ENCODE data around the gene MAU2.
"Not testable (repeated sequence)": the region's sequence is repeated elsewhere in the genome, so short reads cannot be mapped to it uniquely, and the experiment has no call there.

The MAU2 gene

GRCh38 chr19:19349365-19349764, 28.7 kb downstream of the MAU2 start:
- DNase-seq = no peak

DNA sequence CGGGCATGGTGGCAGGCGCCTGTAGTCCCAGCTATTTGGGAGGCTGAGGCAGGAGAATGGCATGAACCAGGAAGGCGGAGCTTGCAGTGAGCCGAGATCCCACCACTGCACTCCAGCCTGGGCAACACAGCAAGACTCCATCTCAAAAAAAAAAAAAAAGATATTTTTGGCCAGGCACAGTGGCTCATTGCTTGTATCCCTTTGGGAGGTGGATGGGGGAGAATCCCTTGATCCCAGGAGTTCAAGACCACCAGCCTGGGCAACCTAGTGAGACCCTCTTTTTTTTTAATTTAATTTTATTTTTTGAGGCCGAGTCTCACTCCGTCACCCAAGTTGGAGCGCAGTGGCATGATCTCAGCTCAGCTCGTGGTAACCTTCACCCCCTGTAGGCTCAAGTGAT, 30.1 kb downstream of the MAU2 start:
- DNase-seq = not testable (repeated sequence)

DNA sequence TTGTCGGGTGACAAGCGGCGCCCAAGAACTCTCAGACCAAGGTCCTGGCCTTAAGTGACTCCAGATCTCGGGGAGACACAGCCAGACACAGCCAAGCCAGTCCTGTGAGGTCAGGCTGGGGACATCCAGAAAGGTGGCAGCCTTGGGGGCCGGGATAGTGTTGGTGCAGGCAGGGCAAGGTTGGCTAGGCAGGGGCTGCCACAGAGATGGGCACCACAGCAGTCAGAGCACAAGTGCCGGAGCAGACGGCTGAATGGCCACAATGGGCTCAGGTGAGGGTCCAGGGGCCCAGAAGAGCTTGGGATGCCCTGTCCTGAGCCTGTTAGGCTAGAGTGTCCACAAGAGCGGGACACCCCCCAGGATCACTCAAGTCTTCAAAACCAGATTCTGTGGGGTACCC, 32.2 kb downstream of the MAU2 start:
- no peak for DNase-seq

GRCh38 chr19:19354007-19354406, 33.4 kb downstream of the MAU2 start:
- DNase-seq = no peak

DNA sequence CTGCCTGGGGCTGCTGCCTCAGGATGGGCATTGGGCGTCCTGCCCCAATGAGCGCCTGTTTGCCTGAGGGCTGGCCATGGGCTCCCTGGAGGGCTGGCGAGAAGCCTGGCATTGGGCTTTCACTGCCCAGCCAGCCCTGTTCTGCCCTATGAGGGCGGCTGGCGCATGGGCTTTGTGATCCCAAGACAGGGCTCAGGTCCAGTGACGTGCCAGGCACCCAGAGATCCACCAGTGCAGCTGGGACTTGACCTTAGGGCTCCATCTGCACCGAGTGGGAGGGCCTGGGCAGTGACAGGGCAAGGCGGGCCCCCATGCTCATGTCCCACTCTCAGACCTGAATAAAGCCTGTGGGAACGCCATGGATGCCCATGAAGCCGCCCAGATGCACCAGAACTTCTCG, 34.3 kb downstream of the MAU2 start:
- no peak for DNase-seq

GRCh38 chr19:19355606-19356139, 35.0 kb downstream of the MAU2 start:
- DNase-seq = no peak

DNA sequence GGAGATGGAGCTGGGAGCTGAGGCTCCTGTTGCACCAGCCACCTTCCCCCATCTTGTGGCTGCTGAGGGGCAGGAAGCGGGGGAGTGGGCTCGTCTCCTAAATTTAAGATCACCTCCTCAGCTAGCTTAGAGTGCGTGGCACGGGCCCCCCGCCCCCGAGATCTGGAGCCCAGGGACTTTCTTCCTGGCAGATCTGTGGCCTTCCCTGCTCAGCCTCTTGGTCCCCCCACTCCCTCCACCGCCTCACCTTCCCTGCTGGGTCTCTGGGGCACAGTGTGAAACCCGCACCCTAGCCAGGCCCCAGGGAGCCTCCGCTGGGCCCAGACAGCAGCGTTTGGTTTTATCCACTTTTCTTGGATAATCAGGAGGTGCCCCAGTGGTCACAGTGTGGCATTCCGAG, 35.9 kb downstream of the MAU2 start:
- DNase-seq = no peak

DNA sequence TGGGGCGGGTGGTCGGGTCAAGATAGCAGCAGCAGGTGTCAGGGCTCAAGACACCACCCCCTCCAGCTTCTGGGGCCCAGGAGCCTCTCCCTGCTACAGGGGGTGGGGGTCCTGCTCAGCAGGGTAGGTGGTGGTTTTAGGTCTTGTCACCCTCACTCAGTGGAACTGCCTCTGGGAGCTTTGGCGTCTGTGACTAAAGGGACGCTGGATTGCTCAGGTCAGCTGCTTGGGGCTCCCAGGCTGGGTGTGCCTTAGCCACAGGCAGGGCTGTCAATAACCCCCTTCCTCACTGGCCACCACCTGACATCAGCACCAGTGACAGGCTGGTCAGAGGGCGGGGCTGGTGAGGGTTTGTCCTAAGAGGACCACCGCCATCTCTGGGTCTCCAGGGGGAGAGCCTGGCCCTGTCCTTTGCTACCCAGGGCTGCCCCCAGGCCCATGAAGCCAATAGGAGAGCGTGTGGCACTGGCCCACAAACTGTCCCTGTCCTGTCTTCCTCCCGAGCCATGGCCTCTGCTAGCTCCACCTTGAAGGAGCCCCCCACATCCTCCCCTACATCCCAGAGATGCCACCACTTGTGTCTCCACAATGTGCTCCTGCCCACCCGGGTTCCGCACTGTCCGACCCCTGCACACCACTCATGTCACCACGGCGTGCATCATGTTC, 36.4 kb downstream of the MAU2 start:
- DNase-seq = no peak

GRCh38 chr19:19361075-19361594, 40.5 kb downstream of the MAU2 start:
- DNase-seq = peak; percentile 87

DNA sequence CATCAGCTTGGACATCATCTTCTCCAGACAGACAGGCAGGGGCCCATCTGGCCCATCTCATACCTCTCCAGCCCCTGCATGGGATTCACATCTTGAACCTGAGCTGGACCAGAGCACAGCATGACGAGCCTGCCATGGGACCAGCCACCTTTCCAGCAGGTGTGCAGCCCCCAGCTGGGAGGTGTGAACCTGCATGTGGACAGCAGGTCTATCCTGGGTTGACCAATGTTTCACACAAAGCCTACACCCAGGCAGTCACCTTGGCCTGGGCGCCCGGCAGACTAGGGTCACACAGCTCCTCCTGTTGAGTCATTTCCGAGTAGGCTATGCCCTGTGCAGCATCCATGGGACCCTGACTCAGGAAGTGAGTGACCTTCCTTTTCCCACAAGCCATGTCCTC, 41.4 kb downstream of the MAU2 start:
- no peak for DNase-seq

GRCh38 chr19:19366434-19367396, 46.1 kb downstream of the MAU2 start:
- DNase-seq = peak; percentile 80

GRCh38 chr19:19368087-19368486, 47.5 kb downstream of the MAU2 start:
- no peak for DNase-seq

DNA sequence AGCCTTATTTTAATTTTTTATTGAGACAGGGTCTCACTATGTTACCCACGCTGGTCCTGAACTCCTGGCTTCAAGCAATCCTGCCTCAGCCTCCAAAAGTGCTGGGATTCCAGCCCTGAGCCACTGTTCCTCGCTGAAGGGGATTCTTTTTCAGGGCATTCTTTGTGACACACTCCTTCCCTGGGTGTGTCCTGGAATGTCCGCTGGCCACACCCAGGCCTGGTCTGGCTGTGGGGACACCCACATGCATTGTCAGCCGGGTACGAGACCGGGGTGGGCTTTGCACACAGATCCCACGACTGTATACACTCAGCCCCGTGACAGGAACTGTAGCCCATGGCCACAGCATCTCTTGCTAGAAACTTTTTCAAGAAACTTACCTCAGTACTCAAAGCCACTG, 50.4 kb downstream of the MAU2 start:
- DNase-seq = no peak

DNA sequence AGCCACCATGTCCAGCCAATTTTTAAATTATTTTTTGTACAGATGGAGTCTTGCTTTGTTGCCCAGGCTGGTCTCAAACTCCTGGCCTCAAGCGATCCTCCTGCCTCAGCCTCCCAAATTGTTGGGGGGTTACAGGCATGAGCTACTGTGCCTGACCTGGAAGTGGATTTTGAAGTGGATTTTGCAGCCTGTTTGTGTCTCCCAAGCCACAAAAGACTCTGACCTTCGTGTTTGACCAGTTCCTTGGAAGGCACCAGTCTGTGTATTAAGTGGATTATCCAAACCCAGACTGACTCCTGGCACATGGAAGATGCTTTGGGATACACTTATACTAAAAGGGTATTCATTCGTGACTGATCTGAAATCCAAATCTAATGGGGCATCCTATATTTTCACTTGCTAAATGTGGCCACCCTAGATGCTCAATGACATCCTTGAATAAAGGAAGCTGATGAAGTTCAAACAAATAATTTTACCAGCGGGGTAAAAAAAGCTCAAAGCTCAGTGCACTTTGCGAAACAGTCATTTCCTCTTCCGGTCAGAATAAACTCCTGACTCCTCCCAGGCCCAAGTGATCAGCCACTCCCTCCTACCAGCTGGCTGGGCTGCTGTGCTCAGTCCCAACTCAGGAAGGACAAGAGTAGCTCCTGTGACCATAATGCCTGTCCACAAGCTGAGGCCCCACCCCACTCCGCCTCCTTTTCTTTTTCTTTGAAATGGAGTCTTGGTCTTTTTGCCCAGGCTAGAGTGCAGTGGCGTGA, 52.2 kb downstream of the MAU2 start:
- DNase-seq = peak; percentile 71

GRCh38 chr19:19379527-19379926, 58.9 kb downstream of the MAU2 start:
- DNase-seq = no peak

DNA sequence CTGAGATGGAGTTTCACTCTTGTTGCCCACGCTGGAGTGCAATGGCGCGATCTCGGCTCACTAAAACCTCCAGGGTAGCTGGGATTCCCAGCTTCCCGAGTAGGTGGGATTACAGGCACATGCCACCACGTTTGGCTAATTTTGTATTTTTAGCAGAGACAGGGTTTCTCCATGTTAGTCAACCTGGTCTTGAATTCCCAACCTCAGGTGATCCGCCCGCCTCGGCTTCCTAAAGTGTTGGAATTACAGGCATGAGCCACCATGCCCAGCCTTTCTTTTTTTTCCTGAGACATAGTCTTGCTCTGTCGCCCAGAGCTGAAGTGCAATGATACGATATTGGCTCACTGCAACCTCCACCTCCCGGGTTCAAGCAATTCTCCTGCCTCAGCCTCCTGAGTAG, 59.7 kb downstream of the MAU2 start:
- DNase-seq = not testable (repeated sequence)

DNA sequence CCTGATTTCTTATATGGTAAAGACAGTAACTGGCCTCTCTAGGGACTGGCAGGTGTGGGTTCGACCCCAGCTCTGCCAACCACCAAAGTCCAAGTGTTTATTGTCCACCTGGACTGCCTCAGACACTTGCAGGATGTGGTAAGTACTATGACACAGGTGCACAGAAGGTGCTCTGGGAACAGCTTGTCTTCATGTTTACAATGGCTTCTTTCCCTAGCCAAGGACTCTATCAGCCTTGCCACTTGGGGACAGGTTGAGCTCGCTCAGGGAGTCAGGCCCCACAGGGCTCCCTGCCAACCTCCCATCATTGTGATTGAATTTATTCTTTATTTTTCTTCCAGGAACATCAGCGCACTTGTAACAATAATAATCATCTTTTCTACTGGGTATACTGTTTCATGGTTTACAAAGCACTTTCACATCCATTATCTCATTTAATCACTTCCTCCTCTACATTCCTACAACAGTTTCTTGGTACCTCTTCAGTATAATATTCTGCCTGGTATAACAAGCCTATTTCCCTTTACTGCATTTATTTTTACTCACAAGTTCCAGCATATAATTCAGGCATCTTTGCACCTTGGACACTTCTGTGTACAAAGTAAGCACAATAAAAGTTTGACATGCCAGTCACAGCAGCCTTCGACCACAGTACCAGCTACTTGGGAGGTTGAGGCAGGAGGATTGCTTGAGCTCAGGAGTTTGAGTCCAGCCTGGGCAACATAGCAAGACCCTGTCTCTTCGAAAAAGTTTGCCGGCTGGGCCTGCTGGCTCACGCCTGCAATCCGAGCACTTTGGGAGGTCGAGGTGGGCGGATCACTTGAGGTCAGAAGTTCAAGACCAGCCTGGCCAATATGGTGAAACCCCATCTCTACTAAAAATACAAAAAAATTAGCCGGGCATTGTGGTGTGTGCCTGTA, 60.6 kb downstream of the MAU2 start:
- peak; percentile 33 for DNase-seq

DNA sequence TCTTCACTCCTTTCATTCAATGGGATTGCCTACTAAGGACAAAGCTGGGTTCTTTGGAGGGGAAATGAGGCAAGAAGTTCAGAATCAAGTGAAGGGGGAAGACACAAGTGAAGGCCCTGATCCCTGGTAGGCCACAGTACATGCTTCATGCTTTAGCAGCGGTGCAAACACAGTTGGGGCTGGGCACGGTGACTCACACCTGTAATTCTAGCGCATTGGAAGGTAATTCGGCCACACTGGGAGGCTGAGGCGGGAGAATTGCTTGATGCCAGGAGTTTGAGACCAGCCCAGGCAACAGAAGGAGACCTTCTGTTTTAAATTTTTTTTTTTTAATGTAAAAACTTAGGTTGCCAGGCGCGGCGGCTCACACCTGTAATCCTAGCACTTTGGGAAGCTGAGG, 61.5 kb downstream of the MAU2 start:
- DNase-seq = no peak

DNA sequence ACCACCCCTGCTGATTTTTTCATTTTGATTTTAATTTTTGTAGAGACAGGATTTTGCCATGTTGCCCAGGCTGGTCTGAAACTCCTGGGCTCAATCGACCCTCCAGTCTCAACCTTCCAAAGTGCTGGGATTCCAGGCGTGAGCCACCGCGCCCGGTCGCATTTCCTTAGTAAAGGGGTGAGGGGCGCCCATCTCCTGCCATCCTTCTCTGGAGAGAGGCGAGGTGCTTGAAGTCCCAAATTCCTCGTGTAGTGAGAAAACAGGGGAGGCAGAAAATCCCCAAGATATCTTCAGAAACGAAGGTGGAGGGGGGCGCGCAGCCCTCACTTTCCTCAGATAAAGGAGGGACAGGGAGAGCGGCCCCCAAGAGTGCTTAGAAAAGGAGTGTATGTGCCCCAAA, 63.9 kb downstream of the MAU2 start:
- no peak for DNase-seq

DNA sequence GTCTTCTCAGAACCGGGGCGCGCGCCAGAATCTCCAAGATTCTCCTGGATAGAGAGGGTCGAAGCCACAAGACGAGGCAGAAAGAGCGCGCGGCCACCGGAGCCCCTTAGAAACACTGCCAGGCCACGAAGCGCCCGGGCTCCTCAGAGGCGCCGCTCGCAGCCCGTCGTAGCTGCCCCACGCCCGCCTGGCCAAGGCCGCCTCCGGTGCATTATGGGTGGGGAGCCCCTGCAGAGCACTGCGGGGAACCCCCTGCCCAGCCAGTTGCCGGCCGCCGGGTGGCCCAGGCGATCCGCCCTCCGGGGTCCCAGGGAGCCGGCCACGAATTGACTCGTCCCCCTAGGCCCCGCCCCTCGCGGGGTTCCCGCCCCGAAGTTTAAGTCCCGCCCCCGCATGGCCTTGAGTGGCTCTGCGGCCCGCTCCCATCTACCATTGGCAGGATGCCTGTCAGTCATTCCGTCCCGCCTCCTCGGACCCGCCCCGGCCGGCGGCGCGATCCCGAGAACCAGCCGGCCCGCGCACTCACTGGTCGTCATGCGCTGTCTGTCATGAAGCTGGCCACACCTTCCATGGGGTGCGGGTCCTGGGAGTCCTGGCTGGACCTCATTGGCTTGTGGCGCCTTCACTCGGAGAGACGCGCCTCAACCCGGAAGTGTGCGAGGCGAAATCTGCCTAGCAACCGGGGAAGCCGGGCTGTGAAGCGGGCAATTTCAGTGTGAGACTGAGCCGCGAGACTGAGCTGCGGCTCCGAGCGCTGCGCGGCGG, 64.7 kb downstream of the MAU2 start:
- peak; percentile 98 for DNase-seq

Measured in DMS153 (cell line).